Spleen (tissue), 11 donors: ENCODE measurements around the gene GGT7. TPM values are rescaled to one million over a fixed set of nuclear protein-coding genes. Genes with fewer than 3 reads are reported as not detected.

Source experiments
- DNase-seq: peaks from one replicate; pipeline ENCODE4 v3.0.0-alpha.2; 2020
- H3K27ac ChIP-seq, 8 donors: fragments of 200-600 bp; sonication (generic) in 7 of 8; 1 replicate in 4 of 8; 2 replicates in 4 of 8; pipeline versions ENCODE4 v1.5.0 to v1.8.0; 2016 to 2021; ENCODE audit warnings: inconsistent platforms in 4 of 8, mild to moderate bottlenecking in 4 of 8, moderate library complexity in 1 of 8
- H3K27me3 ChIP-seq, 7 donors: fragments of 200-600 bp; sonication (generic) in 6 of 7; replicated peaks in 1 of 7; 1 replicate in 4 of 7; 2 replicates in 3 of 7; pipeline versions ENCODE4 v1.5.0 to v1.8.0; 2016 to 2021; ENCODE audit warnings: inconsistent platforms in 3 of 7, mild to moderate bottlenecking in 1 of 7
- H3K36me3 ChIP-seq, 6 donors: fragments of 200-600 bp; sonication (generic) in 5 of 6; 1 replicate in 4 of 6; 2 replicates in 2 of 6; pipeline versions ENCODE4 v1.5.0 to v1.8.0; 2016 to 2021; ENCODE audit warnings: inconsistent platforms in 2 of 6
- H3K4me1 ChIP-seq, 6 donors: fragments of 200-600 bp; sonication (generic) in 5 of 6; 1 replicate in 3 of 6; 2 replicates in 3 of 6; pipeline versions ENCODE4 v1.5.0 to v1.8.0; 2016 to 2021; ENCODE audit warnings: inconsistent platforms in 3 of 6
- H3K4me3 ChIP-seq, 8 donors: fragments of 200-600 bp; sonication (generic) in 7 of 8; 1 replicate in 4 of 8; 2 replicates in 4 of 8; pipeline versions ENCODE4 v1.5.0 to v1.8.0; 2016 to 2021; ENCODE audit warnings: inconsistent platforms in 4 of 8, mild to moderate bottlenecking in 4 of 8, moderate library complexity in 2 of 8
- H3K9me3 ChIP-seq, 8 donors: fragments of 200-600 bp; sonication (generic) in 7 of 8; 1 replicate in 4 of 8; 2 replicates in 4 of 8; pipeline versions ENCODE4 v1.5.0 to v1.8.0; 2016 to 2021; ENCODE audit warnings: inconsistent platforms in 4 of 8
- POLR2A ChIP-seq, 3 donors: fragments of 450-650 bp; IDR thresholded peaks; one replicate each; pipeline ENCODE4 v1.5.1; 2017; ENCODE audit warnings: antibody characterized with exemption in 3 of 3, mild to moderate bottlenecking in 1 of 3
- POLR2AphosphoS5 ChIP-seq, 3 donors: sonication (generic); formaldehyde crosslinking; IDR thresholded peaks; one replicate each; pipeline ENCODE4 v1.5.1; 2017; ENCODE audit warnings: antibody characterized with exemption in 3 of 3
- WGBS, 5 donors: extraction: QIAGEN DNeasy Blood & Tissue Kit in 3 of 5; methylation state at CpG; one replicate each; pipeline versions ENCODE4 v1.1.5 to v1.1.7; 2013 to 2018; 5-methylcytosine and 5-hydroxymethylcytosine counted together
- intact Hi-C: fragments of 100-400 bp; cut with DNase I; formaldehyde crosslinking; loops from one replicate; pipeline ENCODE4 v1.15.0; 2023; ENCODE audit warnings: low total_unique reads
- polyA plus RNA-seq, 3 donors: library from polyadenylated mRNA; stranded (reverse); fragments of 200-250 nt; gene quantifications; one replicate each; pipeline ENCODE4 v1.2.1, GENCODE V29; 2013
- total RNA-seq, 7 donors: library from RNA; depleted of rRNA in 3 of 7; stranded (reverse); fragments of >200 nt in 3 of 7; fragmentation: NEBNext Ultra II Directional in 4 of 7; extraction: Animal tissue kit (Norgen Biotek cat#: 25700) in 4 of 7; gene quantifications; one replicate each; pipeline versions ENCODE4 v1.1.0 to v1.2.1, GENCODE V29; 2016 to 2021
- TF ChIP-seq, protein P1 (sequence below), 11 experiments: fragments of 200-600 bp in 7 of 11; fragments of 450-650 bp in 4 of 11; sonication (generic) in 4 of 11; IDR thresholded peaks in 8 of 11; conservative IDR thresholded peaks in 3 of 11; 1 replicate in 7 of 11; 2 replicates in 4 of 11; pipeline versions ENCODE4 v1.4.0 to v1.8.0; 2016 to 2021; ENCODE audit warnings: antibody characterized with exemption in 11 of 11, inconsistent platforms in 4 of 11, mild to moderate bottlenecking in 1 of 11
- donor health status: healthy with polysubstance abuse.
- donor health status: DM: no; HTN: no; CAD: no; lungs with moderate emphysema.
- donor health status: DM: no; HTN: no; CAD: no.
- donor health status: Bipolar disorder and iron deficiency.
- donor health status: healthy.
- donor health status: DM: no; HTN: no; CAD: no.
- donor health status: DM: yes; HTN: yes; CAD: no.

The GGT7 gene
- total and polyA plus RNA-seq, 10 donors, result 4.3 to 22.1 (median 11.6) TPM

- Histone ChIP-seq H3K9me3 (no peaks in the 10 kb centered on the region), H3K4me3 (no peak overlapping the region), H3K27me3 (no peaks in the 10 kb centered on the region), H3K4me1 (peaks cover 12 to 91% (median 55%) of the 10 kb centered on the region in 6 donors), H3K36me3 (peaks cover 0 to 8% (median 0%) of the 10 kb centered on the region in 6 donors), H3K27ac (no peak overlapping the region)
- WGBS, 5 donors, result 72 to 83% (median 77%) methylated on average over 8 of the region's 8 CpGs
- TF ChIP-seq POLR2A (IDR thresholded peaks at IDR 0.05) (no peak), POLR2AphosphoS5 (IDR thresholded peaks at IDR 0.05) (no peak)
- TF ChIP-seq, protein P1, sequence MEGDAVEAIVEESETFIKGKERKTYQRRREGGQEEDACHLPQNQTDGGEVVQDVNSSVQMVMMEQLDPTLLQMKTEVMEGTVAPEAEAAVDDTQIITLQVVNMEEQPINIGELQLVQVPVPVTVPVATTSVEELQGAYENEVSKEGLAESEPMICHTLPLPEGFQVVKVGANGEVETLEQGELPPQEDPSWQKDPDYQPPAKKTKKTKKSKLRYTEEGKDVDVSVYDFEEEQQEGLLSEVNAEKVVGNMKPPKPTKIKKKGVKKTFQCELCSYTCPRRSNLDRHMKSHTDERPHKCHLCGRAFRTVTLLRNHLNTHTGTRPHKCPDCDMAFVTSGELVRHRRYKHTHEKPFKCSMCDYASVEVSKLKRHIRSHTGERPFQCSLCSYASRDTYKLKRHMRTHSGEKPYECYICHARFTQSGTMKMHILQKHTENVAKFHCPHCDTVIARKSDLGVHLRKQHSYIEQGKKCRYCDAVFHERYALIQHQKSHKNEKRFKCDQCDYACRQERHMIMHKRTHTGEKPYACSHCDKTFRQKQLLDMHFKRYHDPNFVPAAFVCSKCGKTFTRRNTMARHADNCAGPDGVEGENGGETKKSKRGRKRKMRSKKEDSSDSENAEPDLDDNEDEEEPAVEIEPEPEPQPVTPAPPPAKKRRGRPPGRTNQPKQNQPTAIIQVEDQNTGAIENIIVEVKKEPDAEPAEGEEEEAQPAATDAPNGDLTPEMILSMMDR (IDR thresholded peaks at IDR 0.05 in 8 of 11, conservative IDR thresholded peaks at IDR 0.05 in 3 of 11), result no peak
- intact Hi-C loops, result no loop called here
- DNase-seq, result no peak
Observed at GRCh38 chr20:34820805-34821578, 51.7 kb downstream of the GGT7 start.

GRCh38 chr20:34817801-34818200 lies 54.9 kb downstream of the GGT7 start:
- intact Hi-C loops, result no loop called here
- WGBS, 5 donors, result 36 to 47% (median 45%) methylated on average over 2 of the region's 2 CpGs
- Histone ChIP-seq H3K27ac (no peak overlapping the region), H3K36me3 (peaks cover 0 to 8% (median 0%) of the 10 kb centered on the region in 6 donors), H3K27me3 (no peaks in the 10 kb centered on the region), H3K9me3 (no peaks in the 10 kb centered on the region), H3K4me3 (no peak overlapping the region), H3K4me1 (peaks cover 0 to 74% (median 37%) of the 10 kb centered on the region in 6 donors)
- no peak for TF ChIP-seq POLR2A (IDR thresholded peaks at IDR 0.05)
- TF ChIP-seq POLR2AphosphoS5 (IDR thresholded peaks at IDR 0.05), result no peak
- no peak for DNase-seq

- DNase-seq, result no peak
Observed at GRCh38 chr20:34817072-34817471, 55.6 kb downstream of the GGT7 start.

GRCh38 chr20:34815636-34816035 lies 57.0 kb downstream of the GGT7 start:
- 88 to 100% (median 96%) methylated on average over 1 of the region's 1 CpG for WGBS, 5 donors
- no peaks in the 10 kb centered on the region for H3K9me3 ChIP-seq
- no peaks in the 10 kb centered on the region for H3K27me3 ChIP-seq
- H3K4me1 ChIP-seq, result peaks cover 0 to 65% (median 20%) of the 10 kb centered on the region in 6 donors
- H3K4me3 ChIP-seq, result no peak overlapping the region
- no peak for DNase-seq
- intact Hi-C loops, result no loop called here
- no peak for TF ChIP-seq POLR2AphosphoS5 (IDR thresholded peaks at IDR 0.05)
- TF ChIP-seq, protein P1 (IDR thresholded peaks at IDR 0.05 in 8 of 11, conservative IDR thresholded peaks at IDR 0.05 in 3 of 11), result no peak
- TF ChIP-seq POLR2A (IDR thresholded peaks at IDR 0.05), result no peak
- H3K36me3 ChIP-seq, result peaks cover 0 to 7% (median 0%) of the 10 kb centered on the region in 6 donors
- H3K27ac ChIP-seq, result no peak overlapping the region

More at GRCh38 chr20:34817072-34817471, 55.6 kb downstream of the GGT7 start:
- no peaks in the 10 kb centered on the region for H3K27me3 ChIP-seq
- TF ChIP-seq POLR2A (IDR thresholded peaks at IDR 0.05), result no peak
- TF ChIP-seq, protein P1 (IDR thresholded peaks at IDR 0.05 in 8 of 11, conservative IDR thresholded peaks at IDR 0.05 in 3 of 11), result no peak
- no peak for TF ChIP-seq POLR2AphosphoS5 (IDR thresholded peaks at IDR 0.05)
- intact Hi-C loops, result no loop called here
- H3K36me3 ChIP-seq, result peaks cover 0 to 8% (median 0%) of the 10 kb centered on the region in 6 donors
- H3K9me3 ChIP-seq, result no peaks in the 10 kb centered on the region
- 44 to 100% (median 46%) methylated on average over 1 to 2 of the region's 2 CpGs for WGBS, 5 donors
- peaks cover 0 to 71% (median 31%) of the 10 kb centered on the region in 6 donors for H3K4me1 ChIP-seq
- H3K4me3 ChIP-seq, result no peak overlapping the region
- no peak overlapping the region for H3K27ac ChIP-seq
